Vein endothelial cell (primary cell): Measurements from ENCODE around the gene PPP2R2D. TPM values are rescaled to one million over a fixed set of nuclear protein-coding genes. Genes with fewer than 3 reads are reported as not detected.

ENCODE experiments used
- total RNA-seq: library from RNA; depleted of rRNA; stranded (reverse); fragments of >200 nt; gene quantifications from 2 replicates; pipeline ENCODE4 v1.2.3, GENCODE V29; 2012

PPP2R2D gene
- total RNA-seq: 31.0 and 32.6 TPM in 2 replicates

GRCh38 chr10:131900350-131901152, at the start of gene PPP2R2D:
Gene PPP2R2D, plus strand, starts transcription at chr10:131901008. Its CDS starts 141 bp downstream, at chr10:131901149.

DNA sequence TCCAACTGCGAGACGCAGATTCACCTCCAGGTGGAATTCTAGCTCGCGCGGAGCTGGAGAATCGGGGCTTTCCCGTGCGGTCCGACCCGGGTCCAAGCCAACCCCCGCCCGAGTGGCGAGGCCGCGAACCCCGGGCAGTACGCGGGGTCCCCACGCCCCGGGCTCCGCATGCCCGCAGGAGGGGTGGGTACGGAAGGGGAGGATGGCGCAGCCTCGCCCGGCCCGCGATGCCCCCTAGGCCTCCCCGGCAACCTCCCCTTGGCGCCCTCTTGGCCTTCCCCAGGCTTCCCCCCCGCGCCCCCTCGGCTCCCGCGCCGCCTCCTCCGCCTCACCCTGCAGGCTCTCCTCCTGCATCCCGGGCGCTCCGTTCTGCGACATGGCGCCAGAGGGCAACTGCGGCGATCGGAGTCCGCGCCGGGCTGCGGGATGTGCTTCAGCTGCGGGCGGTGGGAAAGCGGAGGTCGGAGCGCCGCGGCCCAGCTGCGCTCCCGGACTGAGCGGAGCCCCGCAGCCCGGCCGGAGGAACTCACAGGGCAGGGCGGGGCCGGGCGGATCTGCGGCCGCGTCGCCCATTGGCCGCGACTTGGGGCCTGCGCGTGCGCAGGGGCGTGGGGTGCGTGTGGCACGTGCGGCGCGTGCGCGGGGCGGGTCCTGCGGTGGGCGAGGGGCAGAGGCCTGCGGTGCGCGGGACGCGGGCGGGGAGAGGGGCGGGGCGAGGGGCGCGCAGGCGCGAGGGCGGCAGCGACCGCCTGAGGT, 80.8 kb downstream of the PPP2R2D start, which contains the start of gene BNIP3:
Gene BNIP3, minus strand, starts transcription at position 495 of the 756 bp plus-strand sequence. Its CDS starts 117 bp downstream, at position 378.

Other genes with a start within 250 kb of the PPP2R2D start
- gene BNIP3, start 80.9 kb downstream of the PPP2R2D start, total RNA-seq: 83.6 and 94.9 TPM in 2 replicates
- 0.10 TPM in 1 of 2 replicates, not detected in the other for gene JAKMIP3, start 164.9 kb downstream of the PPP2R2D start, total RNA-seq